ENCODE measurements around the gene BTBD9.

The BTBD9 gene

DNA sequence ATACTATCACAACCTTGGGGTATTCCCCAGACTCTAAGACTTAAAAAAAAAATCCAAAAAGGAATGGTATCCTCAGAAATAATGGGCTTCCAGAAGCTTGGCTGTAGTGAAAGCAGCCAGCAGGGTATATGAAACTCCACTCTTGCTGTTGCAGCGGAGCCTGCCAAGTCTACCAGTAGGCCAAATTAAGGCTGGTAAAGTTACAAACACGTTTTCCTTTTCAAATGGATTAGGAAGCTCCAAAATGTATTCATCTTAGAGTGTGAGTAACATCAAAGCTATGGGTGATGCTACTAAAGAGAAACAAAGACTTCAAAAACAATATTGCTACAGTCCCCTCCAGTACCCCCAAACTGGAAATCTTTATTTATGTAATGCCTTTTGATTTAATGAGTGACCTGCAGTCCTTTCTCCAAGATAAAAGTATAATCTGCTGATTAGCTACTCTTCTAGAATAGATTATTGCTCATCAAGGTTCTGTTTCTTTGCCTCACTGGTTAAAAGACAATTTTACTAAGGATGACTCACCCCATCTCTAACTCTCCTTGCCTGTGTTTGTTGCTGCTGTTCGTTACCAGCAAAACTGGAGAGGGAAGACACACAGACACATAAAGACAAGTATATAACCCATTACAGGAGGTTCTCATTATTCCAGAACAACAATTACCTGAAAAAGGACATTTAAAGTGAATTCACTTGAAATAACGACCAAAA lies 84.9 kb downstream of the BTBD9 start:
- DNase-seq (ENCODE audit: low spot score): peak; percentile 65

DNA sequence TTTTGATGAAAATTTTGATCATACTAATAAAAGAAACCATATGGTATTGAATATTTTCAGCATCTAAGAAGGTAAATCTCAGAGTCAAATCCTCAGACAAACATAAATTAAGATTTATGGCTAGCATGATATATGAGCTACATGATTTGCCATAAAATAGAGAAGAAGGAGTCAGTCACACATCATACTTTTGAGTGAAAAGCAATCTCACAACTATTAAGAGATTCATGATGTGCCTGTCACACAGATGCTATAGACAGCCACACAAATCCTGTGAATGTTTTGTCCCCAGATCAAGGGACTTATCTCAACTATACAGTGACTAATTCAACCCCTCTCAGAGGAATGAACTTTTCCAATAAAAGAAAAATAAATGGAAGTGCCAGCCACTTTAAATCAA lies 85.7 kb downstream of the BTBD9 start:
- DNase-seq (ENCODE audit: low spot score): no peak

GRCh38 chr6:38552121-38552520 lies 87.6 kb downstream of the BTBD9 start:
- no peak for DNase-seq (ENCODE audit: low spot score)

- no peak for DNase-seq (ENCODE audit: low spot score)
These were observed 89.9 kb downstream of the BTBD9 start for GRCh38 chr6:38549795-38550194.

GRCh38 chr6:38549180-38549579 lies 90.5 kb downstream of the BTBD9 start:
- no peak for DNase-seq (ENCODE audit: low spot score)

DNA sequence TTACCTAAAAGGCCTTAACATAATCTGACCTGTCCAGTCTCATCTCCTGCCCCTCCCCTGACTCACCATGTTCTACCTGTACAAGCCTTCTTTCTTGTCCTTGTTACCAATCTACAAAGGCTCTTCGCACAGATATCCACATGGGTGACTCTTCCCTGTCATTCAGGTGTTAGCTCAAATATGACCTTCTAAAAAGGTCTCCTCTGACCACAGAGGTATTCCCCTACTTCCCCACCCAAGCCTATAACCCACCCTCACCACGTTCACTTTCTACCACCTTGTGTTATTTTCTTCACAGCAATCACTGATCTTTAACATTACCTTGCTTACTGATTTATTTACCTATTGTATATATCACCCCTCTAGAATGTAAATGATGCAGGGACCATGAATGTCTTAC lies 96.7 kb downstream of the BTBD9 start:
- no peak for DNase-seq (ENCODE audit: low spot score)

- DNase-seq (ENCODE audit: low spot score): no peak
These were observed 97.7 kb downstream of the BTBD9 start for GRCh38 chr6:38542031-38542430.

- DNase-seq (ENCODE audit: low spot score): no peak
These were observed 106.7 kb downstream of the BTBD9 start for GRCh38 chr6:38533064-38533463.

DNA sequence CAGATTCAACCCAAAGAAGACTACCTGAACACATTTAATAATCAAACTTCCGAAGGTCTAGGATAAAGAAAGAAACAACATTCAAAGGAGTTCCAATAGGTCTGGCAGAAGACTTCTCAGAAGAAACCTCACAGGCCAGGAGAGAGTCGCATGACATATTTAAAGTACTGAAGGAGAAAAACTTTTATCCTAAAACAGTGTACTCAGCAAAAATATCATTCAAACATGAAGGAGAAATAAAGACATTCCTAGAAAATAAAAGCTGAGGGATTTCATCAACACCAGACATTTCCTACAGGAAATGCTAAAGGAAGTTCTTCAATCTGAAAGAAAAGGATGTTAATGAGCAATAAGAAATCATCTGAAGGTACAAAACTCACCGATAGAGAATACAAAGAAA lies 108.6 kb downstream of the BTBD9 start:
- DNase-seq (ENCODE audit: low spot score): no peak

DNA sequence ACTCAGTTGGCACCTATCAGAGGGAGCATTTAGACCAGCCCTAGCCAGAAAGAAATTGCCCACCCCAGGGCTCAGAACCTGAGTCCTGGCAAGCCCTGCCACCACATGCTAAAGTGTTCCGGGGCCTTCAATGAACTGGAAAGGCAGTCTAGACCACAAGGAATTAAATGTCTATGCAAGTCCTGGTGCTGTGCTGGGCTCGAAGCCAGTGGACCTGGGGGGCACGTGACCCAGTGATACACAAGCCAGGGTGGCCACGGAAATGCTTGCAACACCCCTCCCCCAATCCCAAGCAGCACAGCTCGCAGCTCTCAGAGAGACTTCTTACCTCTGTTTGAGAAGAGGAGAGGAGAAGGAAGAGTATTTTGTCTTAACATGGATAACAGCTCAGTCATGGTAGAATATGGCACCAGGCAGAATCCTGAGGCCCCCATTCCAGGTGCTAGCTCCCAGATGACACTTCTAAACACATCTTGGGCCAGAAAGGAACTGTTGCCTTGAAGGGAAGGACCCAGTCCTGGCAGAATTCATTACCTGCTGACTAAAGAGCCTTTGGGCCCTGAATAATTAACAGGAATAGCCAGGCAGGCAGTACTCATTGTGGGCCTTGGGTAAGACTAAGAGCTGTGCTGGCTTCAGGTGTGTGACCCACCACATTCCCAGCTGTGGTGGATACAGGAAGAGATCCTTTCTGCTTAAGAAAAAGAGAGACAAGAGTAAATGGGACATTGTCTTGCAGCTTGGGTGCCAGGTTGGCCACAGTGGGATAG lies 111.3 kb downstream of the BTBD9 start:
- no peak for DNase-seq (ENCODE audit: low spot score)

GRCh38 chr6:38527371-38527770 lies 112.4 kb downstream of the BTBD9 start:
- no peak for DNase-seq (ENCODE audit: low spot score)

DNA sequence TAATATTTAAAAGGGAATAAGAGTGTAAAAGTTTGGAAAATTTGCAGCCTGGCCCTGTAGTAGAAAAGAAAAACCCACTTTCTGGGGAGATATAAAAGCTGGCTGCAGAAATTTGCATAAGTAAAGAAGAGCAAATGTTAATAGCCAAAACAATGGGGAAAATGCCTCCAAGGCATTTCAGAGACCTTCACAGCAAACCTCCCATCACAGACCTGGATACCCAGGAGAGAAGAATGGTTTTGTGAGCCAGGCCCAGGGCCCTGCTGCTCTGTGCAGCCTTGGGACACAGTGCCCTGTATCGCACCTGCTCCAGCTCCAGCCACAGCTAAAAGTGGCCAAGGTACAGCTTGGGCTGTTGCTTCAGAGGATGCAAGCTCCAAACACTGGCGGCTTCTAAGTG lies 113.8 kb downstream of the BTBD9 start:
- no peak for DNase-seq (ENCODE audit: low spot score)

GRCh38 chr6:38524436-38525145 lies 115.1 kb downstream of the BTBD9 start:
- no peak for DNase-seq (ENCODE audit: low spot score)

GRCh38 chr6:38522322-38522721 lies 117.4 kb downstream of the BTBD9 start:
- DNase-seq (ENCODE audit: low spot score): peak; percentile 67

DNA sequence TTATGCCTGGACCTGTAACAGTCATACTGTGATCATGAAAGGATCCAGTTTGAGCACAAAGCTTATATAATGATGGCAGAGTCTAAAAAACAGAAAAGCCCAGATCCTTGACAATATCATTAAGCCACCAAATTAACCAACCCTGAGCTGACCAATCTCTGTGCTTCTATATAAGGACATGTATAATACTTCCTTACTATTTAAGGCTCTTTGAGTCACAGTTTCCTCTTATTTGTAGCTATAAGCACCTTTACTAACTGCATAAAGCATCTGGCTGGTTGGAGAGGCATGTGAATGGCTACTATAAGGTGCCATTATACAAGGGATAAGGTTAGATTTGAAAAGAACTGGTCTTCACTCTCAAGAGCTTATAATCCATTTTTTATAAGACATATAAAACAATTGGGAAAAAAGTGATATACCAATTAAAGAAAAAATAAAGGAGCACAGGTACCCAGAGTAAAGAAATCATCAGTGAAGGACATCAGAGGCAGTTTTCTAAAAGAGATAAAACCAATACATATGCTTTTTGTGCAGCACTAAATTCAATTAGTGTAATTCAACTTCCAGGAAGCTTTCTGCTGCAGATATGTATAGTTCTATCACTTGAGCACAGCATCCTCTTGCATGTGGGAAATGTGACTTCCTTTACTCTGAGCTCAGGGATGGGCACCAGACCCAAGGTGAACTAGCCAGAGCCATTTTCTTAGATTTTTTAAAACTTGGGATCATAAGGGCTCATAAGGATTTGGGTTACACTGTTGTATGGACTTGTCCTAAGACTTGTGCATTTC lies 121.0 kb downstream of the BTBD9 start:
- DNase-seq (ENCODE audit: low spot score): no peak

- DNase-seq (ENCODE audit: low spot score): no peak
These were observed 122.7 kb downstream of the BTBD9 start for GRCh38 chr6:38517005-38517404.

DNA sequence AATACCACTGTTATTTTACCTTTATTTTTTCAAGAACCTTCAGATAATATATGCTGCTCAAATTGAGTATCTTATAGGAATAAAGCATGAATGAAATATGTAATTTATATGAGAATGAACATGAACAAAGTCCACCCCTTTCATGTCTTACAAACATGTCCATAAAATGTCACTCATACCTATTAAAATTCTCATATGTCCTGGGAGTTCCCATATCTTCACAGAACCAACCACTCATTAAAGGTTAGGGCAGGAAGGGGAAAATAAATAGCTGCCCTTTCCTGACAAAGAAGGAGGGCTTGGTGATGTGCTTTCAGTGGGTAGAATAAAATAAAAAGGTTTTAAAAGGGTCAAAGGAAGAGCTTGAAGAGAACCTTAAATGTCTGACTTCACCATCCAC lies 125.3 kb downstream of the BTBD9 start:
- DNase-seq (ENCODE audit: low spot score): no peak

GRCh38 chr6:38512211-38512610 lies 127.5 kb downstream of the BTBD9 start:
- DNase-seq (ENCODE audit: low spot score): no peak

DNA sequence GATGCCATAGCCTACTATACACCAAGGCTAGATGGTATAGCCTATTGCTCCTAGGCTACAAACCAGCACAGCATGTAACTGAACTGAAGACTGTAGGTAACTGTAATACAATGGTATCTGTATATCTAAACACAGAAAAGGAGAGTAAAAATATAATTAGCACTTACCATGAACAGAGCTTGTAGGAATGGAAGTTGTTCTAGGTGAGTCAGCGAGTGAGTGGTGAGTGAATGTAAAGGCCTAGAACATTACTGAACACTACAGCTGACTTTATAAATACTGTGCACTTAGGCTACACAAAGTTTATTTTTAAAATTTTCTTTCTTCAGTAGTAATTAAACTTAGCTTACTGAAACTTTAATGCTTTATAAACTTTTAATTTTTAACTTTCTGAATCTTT lies 129.5 kb downstream of the BTBD9 start:
- no peak for DNase-seq (ENCODE audit: low spot score)

- DNase-seq (ENCODE audit: low spot score): peak; percentile 29
These were observed 130.0 kb downstream of the BTBD9 start for GRCh38 chr6:38509713-38510112.

DNA sequence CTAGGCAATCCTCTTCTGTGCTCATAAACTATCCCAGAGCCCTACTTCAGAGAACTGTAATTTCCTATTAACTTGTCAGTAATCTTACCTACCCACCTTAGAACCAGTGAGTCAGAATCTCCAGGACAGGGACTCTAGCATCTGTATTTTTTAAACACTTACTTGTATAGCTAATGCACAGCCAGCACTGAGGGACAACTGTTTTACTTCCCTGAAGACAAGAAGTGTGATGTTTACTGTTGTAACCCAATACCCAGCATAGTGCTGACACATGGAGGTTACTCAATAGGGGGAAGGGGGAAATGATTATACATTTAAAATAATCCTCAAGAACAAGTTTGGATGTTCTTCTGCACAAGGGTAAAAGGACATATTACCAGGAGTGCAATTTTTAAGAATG lies 130.8 kb downstream of the BTBD9 start:
- DNase-seq (ENCODE audit: low spot score): no peak

GRCh38 chr6:38508286-38508685 lies 131.4 kb downstream of the BTBD9 start:
- no peak for DNase-seq (ENCODE audit: low spot score)
